ENCODE results near the gene CLEC16A.

DNA sequence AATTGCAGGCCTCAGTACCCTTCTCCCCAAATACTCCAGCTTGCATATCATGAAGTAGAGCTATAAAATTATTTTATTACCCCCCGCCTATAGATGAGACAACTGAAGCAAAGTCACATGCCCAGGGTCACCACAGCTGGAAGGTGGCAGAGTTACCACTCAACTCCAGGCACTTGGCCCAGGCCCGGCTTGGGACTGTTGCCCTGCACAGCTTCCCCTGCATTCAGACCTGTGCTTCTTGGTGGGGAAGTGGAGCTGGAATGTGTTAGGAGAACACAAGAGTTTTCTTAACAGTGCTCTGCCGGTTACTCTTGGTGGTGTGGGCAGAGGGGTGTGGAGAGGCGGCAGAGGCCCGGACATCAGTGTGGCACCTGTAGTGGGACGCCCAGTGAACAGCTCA is 162.4 kb downstream of the CLEC16A start:
- TF ChIP-seq, protein P1, sequence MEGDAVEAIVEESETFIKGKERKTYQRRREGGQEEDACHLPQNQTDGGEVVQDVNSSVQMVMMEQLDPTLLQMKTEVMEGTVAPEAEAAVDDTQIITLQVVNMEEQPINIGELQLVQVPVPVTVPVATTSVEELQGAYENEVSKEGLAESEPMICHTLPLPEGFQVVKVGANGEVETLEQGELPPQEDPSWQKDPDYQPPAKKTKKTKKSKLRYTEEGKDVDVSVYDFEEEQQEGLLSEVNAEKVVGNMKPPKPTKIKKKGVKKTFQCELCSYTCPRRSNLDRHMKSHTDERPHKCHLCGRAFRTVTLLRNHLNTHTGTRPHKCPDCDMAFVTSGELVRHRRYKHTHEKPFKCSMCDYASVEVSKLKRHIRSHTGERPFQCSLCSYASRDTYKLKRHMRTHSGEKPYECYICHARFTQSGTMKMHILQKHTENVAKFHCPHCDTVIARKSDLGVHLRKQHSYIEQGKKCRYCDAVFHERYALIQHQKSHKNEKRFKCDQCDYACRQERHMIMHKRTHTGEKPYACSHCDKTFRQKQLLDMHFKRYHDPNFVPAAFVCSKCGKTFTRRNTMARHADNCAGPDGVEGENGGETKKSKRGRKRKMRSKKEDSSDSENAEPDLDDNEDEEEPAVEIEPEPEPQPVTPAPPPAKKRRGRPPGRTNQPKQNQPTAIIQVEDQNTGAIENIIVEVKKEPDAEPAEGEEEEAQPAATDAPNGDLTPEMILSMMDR (IDR thresholded peaks at IDR 0.05; ENCODE audit: borderline replicate concordance, extremely low read depth, low read length, poor library complexity, severe bottlenecking), result no peak
- TF ChIP-seq EZH2 (IDR thresholded peaks at IDR 0.05; ENCODE audit: borderline replicate concordance, low read depth, low read length, severe bottlenecking), result no peak
